ENCODE measurements around the gene IRX1. TPM values are rescaled to one million over a fixed set of nuclear protein-coding genes. Genes with fewer than 3 reads are reported as not detected.

The IRX1 gene
- total and polyA plus RNA-seq, 4 donors: 0.33 TPM; not detected in 3

GRCh38 chr5:3622961-3623360 is 27.3 kb downstream of the IRX1 start:
- no peak overlapping the region for H3K9ac ChIP-seq (ENCODE audit: low read depth in 1 of 2, low read length in 2 of 2)
- WGBS: 81% methylated on average over 9 of the region's 9 CpGs
- no peak for DNase-seq (ENCODE audit: low spot score)
- no peak overlapping the region for H3K4me3 ChIP-seq (ENCODE audit: low read depth in 1 of 3, low read length in 3 of 3)
- no peak overlapping the region for H3K27ac ChIP-seq (ENCODE audit: low read depth in 1 of 2, low read length in 2 of 2)
- H3K4me1 ChIP-seq (ENCODE audit: control insufficient read depth in 4 of 4, insufficient read depth in 4 of 4, low read length in 3 of 4): no peaks in the 10 kb centered on the region
- H3K9me3 ChIP-seq (ENCODE audit: control insufficient read depth in 4 of 4, low read length in 3 of 4): no peaks in the 10 kb centered on the region
- H3K27me3 ChIP-seq (ENCODE audit: control insufficient read depth in 4 of 4, insufficient read depth in 4 of 4, low read length in 3 of 4): peaks cover 0 to 4% (median 1%) of the 10 kb centered on the region in 4 donors
- TF ChIP-seq FOXA2 (IDR thresholded peaks at IDR 0.05) (no peak), GABPA (IDR thresholded peaks at IDR 0.05 in 1 of 2, conservative IDR thresholded peaks at IDR 0.05 in 1 of 2) (no peak), RXRA (IDR thresholded peaks at IDR 0.05) (no peak), YY1 (IDR thresholded peaks at IDR 0.05) (no peak), HNF4G (IDR thresholded peaks at IDR 0.05) (no peak), FOXA1 (IDR thresholded peaks at IDR 0.05) (no peak), MAX (IDR thresholded peaks at IDR 0.05) (no peak), CTCF (IDR thresholded peaks at IDR 0.05; ENCODE audit: low read depth, low read length, missing input control) (no peak)
- TF ChIP-seq, protein P1, sequence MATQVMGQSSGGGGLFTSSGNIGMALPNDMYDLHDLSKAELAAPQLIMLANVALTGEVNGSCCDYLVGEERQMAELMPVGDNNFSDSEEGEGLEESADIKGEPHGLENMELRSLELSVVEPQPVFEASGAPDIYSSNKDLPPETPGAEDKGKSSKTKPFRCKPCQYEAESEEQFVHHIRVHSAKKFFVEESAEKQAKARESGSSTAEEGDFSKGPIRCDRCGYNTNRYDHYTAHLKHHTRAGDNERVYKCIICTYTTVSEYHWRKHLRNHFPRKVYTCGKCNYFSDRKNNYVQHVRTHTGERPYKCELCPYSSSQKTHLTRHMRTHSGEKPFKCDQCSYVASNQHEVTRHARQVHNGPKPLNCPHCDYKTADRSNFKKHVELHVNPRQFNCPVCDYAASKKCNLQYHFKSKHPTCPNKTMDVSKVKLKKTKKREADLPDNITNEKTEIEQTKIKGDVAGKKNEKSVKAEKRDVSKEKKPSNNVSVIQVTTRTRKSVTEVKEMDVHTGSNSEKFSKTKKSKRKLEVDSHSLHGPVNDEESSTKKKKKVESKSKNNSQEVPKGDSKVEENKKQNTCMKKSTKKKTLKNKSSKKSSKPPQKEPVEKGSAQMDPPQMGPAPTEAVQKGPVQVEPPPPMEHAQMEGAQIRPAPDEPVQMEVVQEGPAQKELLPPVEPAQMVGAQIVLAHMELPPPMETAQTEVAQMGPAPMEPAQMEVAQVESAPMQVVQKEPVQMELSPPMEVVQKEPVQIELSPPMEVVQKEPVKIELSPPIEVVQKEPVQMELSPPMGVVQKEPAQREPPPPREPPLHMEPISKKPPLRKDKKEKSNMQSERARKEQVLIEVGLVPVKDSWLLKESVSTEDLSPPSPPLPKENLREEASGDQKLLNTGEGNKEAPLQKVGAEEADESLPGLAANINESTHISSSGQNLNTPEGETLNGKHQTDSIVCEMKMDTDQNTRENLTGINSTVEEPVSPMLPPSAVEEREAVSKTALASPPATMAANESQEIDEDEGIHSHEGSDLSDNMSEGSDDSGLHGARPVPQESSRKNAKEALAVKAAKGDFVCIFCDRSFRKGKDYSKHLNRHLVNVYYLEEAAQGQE (IDR thresholded peaks at IDR 0.05): no peak
- TF ChIP-seq, protein P2, sequence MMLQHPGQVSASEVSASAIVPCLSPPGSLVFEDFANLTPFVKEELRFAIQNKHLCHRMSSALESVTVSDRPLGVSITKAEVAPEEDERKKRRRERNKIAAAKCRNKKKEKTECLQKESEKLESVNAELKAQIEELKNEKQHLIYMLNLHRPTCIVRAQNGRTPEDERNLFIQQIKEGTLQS (IDR thresholded peaks at IDR 0.05): no peak
- no peaks in the 10 kb centered on the region for H3K36me3 ChIP-seq (ENCODE audit: control insufficient read depth in 4 of 4, insufficient read depth in 3 of 4, low read depth in 1 of 4, low read length in 3 of 4)

GRCh38 chr5:3625626-3626025 is 30.0 kb downstream of the IRX1 start:
- no peak overlapping the region for H3K9ac ChIP-seq (ENCODE audit: low read depth in 1 of 2, low read length in 2 of 2)
- no peaks in the 10 kb centered on the region for H3K4me1 ChIP-seq (ENCODE audit: control insufficient read depth in 4 of 4, insufficient read depth in 4 of 4, low read length in 3 of 4)
- TF ChIP-seq RAD21 (IDR thresholded peaks at IDR 0.05): no peak
- no peaks in the 10 kb centered on the region for H3K9me3 ChIP-seq (ENCODE audit: control insufficient read depth in 4 of 4, low read length in 3 of 4)
- no peak overlapping the region for H3K4me3 ChIP-seq (ENCODE audit: low read depth in 1 of 3, low read length in 3 of 3)
- 66% methylated on average over 4 of the region's 4 CpGs for WGBS
- no peak for DNase-seq (ENCODE audit: low spot score)
- H3K36me3 ChIP-seq (ENCODE audit: control insufficient read depth in 4 of 4, insufficient read depth in 3 of 4, low read depth in 1 of 4, low read length in 3 of 4): no peaks in the 10 kb centered on the region
- peaks cover 0 to 2% (median 0%) of the 10 kb centered on the region in 4 donors for H3K27me3 ChIP-seq (ENCODE audit: control insufficient read depth in 4 of 4, insufficient read depth in 4 of 4, low read length in 3 of 4)
- no peak overlapping the region for H3K27ac ChIP-seq (ENCODE audit: low read depth in 1 of 2, low read length in 2 of 2)

DNA sequence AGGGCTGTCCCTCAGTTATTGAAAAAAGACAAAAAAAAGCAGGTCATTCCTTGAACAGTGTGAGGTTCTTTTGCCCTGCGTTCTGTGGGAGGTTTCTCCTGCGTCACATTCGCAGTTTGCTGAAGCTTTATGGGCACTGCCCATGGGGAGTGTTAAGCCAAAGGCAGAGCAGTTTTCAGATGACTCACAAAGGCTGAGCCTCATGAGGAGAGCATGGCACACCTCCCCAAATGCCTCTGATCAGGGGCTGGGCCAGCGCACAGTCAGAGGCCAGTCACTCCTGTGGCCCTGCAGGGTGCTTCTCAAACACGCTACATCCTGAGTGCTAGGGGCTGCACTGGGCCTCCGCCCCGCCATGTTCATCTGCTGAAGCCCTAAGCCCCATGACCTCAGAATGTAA is 38.4 kb downstream of the IRX1 start:
- H3K36me3 ChIP-seq (ENCODE audit: control insufficient read depth in 4 of 4, insufficient read depth in 3 of 4, low read depth in 1 of 4, low read length in 3 of 4): no peaks in the 10 kb centered on the region
- no peak for DNase-seq (ENCODE audit: low spot score)
- 87% methylated on average over 7 of the region's 7 CpGs for WGBS
- no peak overlapping the region for H3K9ac ChIP-seq (ENCODE audit: low read depth in 1 of 2, low read length in 2 of 2)
- no peaks in the 10 kb centered on the region for H3K9me3 ChIP-seq (ENCODE audit: control insufficient read depth in 4 of 4, low read length in 3 of 4)
- peaks cover 0 to 2% (median 0%) of the 10 kb centered on the region in 4 donors for H3K27me3 ChIP-seq (ENCODE audit: control insufficient read depth in 4 of 4, insufficient read depth in 4 of 4, low read length in 3 of 4)
- no peak overlapping the region for H3K4me3 ChIP-seq (ENCODE audit: low read depth in 1 of 3, low read length in 3 of 3)
- H3K27ac ChIP-seq (ENCODE audit: low read depth in 1 of 2, low read length in 2 of 2): no peak overlapping the region
- H3K4me1 ChIP-seq (ENCODE audit: control insufficient read depth in 4 of 4, insufficient read depth in 4 of 4, low read length in 3 of 4): no peaks in the 10 kb centered on the region
- TF ChIP-seq, protein P2 (IDR thresholded peaks at IDR 0.05): no peak
- TF ChIP-seq TAF1 (conservative IDR thresholded peaks at IDR 0.05): no peak
- TF ChIP-seq HNF4A (conservative IDR thresholded peaks at IDR 0.05): no peak
- TF ChIP-seq HNF4G (IDR thresholded peaks at IDR 0.05): no peak
- no peak for TF ChIP-seq YY1 (IDR thresholded peaks at IDR 0.05)
- TF ChIP-seq ZBTB33 (IDR thresholded peaks at IDR 0.05): no peak
- no peak for TF ChIP-seq SP1 (IDR thresholded peaks at IDR 0.05)
- no peak for TF ChIP-seq JUND (IDR thresholded peaks at IDR 0.05)
- TF ChIP-seq FOXA1 (IDR thresholded peaks at IDR 0.05): no peak
- TF ChIP-seq RAD21 (IDR thresholded peaks at IDR 0.05): no peak
- no peak for TF ChIP-seq MAX (IDR thresholded peaks at IDR 0.05)
